MM.1S (cell line): ENCODE data around the gene PCDH7.

Experiments used
- DNase-seq: peaks from one replicate; pipeline ENCODE4 v3.0.0-alpha.2; 2015
- H2AFZ ChIP-seq: fragments of 300-600 bp; sonication (generic); 2 replicates; pipeline ENCODE4 v1.6.0; 2016; ENCODE audit warnings: antibody characterized with exemption, low read length
- H3F3A ChIP-seq: fragments of 300-600 bp; sonication (generic); 2 replicates; pipeline ENCODE4 v1.6.1; 2016; ENCODE audit warnings: mild to moderate bottlenecking, antibody characterized with exemption, low read length, moderate library complexity, mixed read lengths; ENCODE audit not compliant: insufficient read depth
- H3K27ac ChIP-seq: fragments of 300-600 bp; sonication (generic); 2 replicates; pipeline ENCODE4 v1.5.1; 2016; ENCODE audit warnings: mild to moderate bottlenecking, low read length
- H3K27me3 ChIP-seq: fragments of 300-600 bp; sonication (generic); replicated peaks from 2 replicates; pipeline ENCODE4 v1.6.0; 2016; ENCODE audit warnings: low read length; ENCODE audit not compliant: insufficient read depth
- H3K36me3 ChIP-seq: fragments of 300-600 bp; sonication (generic); replicated peaks from 2 replicates; pipeline ENCODE4 v1.6.1; 2016; ENCODE audit warnings: mild to moderate bottlenecking, low read length, mixed read lengths; ENCODE audit not compliant: insufficient read depth
- H3K4me1 ChIP-seq: fragments of 300-600 bp; sonication (generic); 2 replicates; pipeline ENCODE4 v1.6.1; 2016; ENCODE audit warnings: low read length, mixed read lengths
- H3K4me2 ChIP-seq: fragments of 300-600 bp; sonication (generic); 2 replicates; pipeline ENCODE4 v1.6.0; 2016; ENCODE audit warnings: low read depth, low read length
- H3K4me3 ChIP-seq: fragments of 300-600 bp; sonication (generic); 2 replicates; pipeline ENCODE4 v1.5.1; 2016; ENCODE audit warnings: low read length, mixed read lengths
- H3K79me2 ChIP-seq: fragments of 300-600 bp; sonication (generic); 2 replicates; pipeline ENCODE4 v1.6.1; 2016; ENCODE audit warnings: mixed run types, low read length, mixed read lengths
- H3K9ac ChIP-seq: fragments of 300-600 bp; sonication (generic); 2 replicates; pipeline ENCODE4 v1.6.1; 2016; ENCODE audit warnings: low read length, mixed read lengths
- H3K9me2 ChIP-seq: fragments of 300-600 bp; sonication (generic); replicated peaks from 2 replicates; pipeline ENCODE4 v1.6.1; 2016; ENCODE audit warnings: mild to moderate bottlenecking, low read length, mixed read lengths; ENCODE audit not compliant: insufficient read depth
- H3K9me3 ChIP-seq: fragments of 300-600 bp; sonication (generic); replicated peaks from 2 replicates; pipeline ENCODE4 v1.6.1; 2016; ENCODE audit warnings: mild to moderate bottlenecking, low read length, mixed read lengths; ENCODE audit not compliant: insufficient read depth
- H4K20me1 ChIP-seq: fragments of 300-600 bp; sonication (generic); 2 replicates; pipeline ENCODE4 v1.6.1; 2016; ENCODE audit warnings: mild to moderate bottlenecking, low read length, moderate library complexity, mixed read lengths; ENCODE audit not compliant: insufficient read depth
- CTCF ChIP-seq: fragments of 300-600 bp; sonication (generic); IDR thresholded peaks from 2 replicates; pipeline ENCODE4 v1.5.1; 2016; ENCODE audit warnings: antibody characterized with exemption, low read length, mixed read lengths
- EZH2 ChIP-seq: fragments of 300-600 bp; sonication (generic); optimal IDR thresholded peaks from 2 replicates; pipeline ENCODE3; 2017; ENCODE audit warnings: low read depth, mild to moderate bottlenecking, antibody characterized with exemption, low read length, mixed read lengths
- EZH2phosphoT487 ChIP-seq: fragments of 300-600 bp; sonication (generic); IDR thresholded peaks from 2 replicates; pipeline ENCODE4 v1.6.1; 2018; ENCODE audit warnings: antibody characterized with exemption, low read length

PCDH7 gene

GRCh38 chr4:30722092-30722358, 1.9 kb downstream of the PCDH7 start:
- Histone ChIP-seq H3K4me1 (peaks cover 3% of the 10 kb centered on the region; the same call in 1 of the 2 replicates), H3K9me2 (no peaks in the 10 kb centered on the region), H3K9ac (no peak overlapping the region), H3K27me3 (no peaks in the 10 kb centered on the region), H3K36me3 (no peaks in the 10 kb centered on the region), H3K27ac (no peak overlapping the region), H2AFZ (no peak overlapping the region), H3K9me3 (0 out of 2 replicates have a peak, but pooled peaks cover 3% of the 10 kb centered on the region), H3K79me2 (no peaks in the 10 kb centered on the region), H3K4me3 (no peak overlapping the region), H3F3A (0 out of 2 replicates have a peak, but pooled peaks cover 3% of the 10 kb centered on the region), H3K4me2 (no peak overlapping the region), H4K20me1 (no peaks in the 10 kb centered on the region)
- no peak for DNase-seq
- no peak for TF ChIP-seq EZH2
- TF ChIP-seq CTCF, result no peak

DNA sequence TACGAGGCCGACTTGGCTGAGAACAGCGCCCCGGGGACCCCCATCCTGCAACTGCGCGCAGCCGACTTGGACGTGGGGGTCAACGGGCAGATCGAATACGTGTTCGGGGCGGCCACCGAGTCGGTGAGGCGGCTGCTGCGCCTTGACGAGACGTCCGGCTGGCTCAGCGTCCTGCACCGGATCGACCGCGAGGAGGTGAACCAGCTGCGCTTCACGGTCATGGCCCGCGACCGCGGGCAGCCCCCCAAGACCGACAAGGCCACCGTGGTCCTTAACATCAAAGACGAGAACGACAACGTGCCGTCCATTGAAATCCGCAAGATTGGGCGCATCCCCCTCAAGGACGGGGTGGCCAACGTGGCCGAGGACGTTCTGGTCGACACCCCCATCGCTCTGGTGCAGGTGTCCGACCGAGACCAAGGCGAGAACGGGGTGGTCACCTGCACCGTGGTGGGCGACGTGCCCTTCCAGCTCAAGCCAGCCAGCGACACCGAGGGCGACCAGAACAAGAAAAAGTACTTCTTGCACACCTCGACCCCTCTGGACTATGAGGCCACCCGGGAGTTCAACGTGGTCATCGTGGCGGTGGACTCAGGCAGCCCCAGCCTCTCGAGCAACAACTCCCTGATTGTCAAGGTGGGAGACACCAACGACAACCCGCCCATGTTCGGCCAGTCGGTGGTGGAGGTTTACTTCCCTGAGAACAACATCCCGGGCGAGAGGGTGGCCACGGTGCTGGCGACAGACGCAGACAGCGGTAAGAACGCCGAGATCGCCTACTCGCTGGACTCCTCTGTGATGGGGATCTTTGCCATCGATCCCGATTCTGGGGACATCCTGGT, 2.4 kb downstream of the PCDH7 start:
- Histone ChIP-seq H3K27me3 (no peaks in the 10 kb centered on the region), H3K36me3 (no peaks in the 10 kb centered on the region), H3K9me3 (0 out of 2 replicates have a peak, but pooled peaks cover 3% of the 10 kb centered on the region), H3K4me1 (peaks cover under 1% of the 10 kb centered on the region; the same call in 1 of the 2 replicates), H3F3A (no peaks in the 10 kb centered on the region), H3K9ac (no peak overlapping the region), H3K4me3 (no peak overlapping the region), H4K20me1 (no peaks in the 10 kb centered on the region), H3K4me2 (no peak overlapping the region), H3K79me2 (no peaks in the 10 kb centered on the region), H3K9me2 (no peaks in the 10 kb centered on the region), H2AFZ (no peak overlapping the region), H3K27ac (no peak overlapping the region)
- no peak for DNase-seq
- TF ChIP-seq EZH2phosphoT487, result no peak
- TF ChIP-seq CTCF, result no peak
- no peak for TF ChIP-seq EZH2

DNA sequence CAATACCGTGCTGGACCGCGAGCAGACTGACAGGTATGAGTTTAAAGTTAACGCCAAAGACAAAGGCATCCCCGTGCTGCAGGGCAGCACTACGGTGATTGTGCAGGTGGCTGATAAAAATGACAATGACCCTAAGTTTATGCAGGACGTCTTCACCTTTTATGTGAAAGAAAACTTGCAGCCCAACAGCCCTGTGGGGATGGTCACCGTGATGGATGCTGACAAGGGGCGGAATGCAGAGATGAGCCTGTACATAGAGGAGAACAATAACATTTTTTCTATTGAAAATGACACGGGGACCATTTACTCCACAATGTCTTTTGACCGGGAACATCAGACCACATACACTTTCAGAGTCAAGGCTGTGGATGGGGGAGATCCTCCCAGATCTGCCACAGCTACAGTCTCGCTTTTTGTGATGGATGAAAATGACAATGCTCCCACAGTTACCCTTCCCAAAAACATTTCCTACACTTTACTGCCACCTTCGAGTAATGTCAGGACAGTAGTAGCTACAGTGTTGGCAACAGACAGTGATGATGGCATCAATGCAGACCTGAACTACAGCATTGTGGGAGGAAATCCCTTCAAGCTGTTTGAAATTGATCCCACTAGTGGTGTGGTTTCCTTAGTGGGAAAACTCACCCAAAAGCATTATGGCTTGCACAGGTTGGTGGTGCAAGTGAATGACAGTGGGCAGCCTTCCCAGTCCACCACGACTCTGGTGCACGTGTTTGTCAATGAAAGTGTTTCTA, 3.2 kb downstream of the PCDH7 start:
- Histone ChIP-seq H4K20me1 (no peaks in the 10 kb centered on the region), H3K4me1 (no peaks in the 10 kb centered on the region), H3K4me2 (no peak overlapping the region), H3K9me2 (no peaks in the 10 kb centered on the region), H3K36me3 (no peaks in the 10 kb centered on the region), H3K27ac (no peak overlapping the region), H3K9ac (no peak overlapping the region), H3K79me2 (no peaks in the 10 kb centered on the region), H3K4me3 (no peak overlapping the region), H3K9me3 (0 out of 2 replicates have a peak, but pooled peaks cover 3% of the 10 kb centered on the region), H2AFZ (no peak overlapping the region), H3K27me3 (no peaks in the 10 kb centered on the region), H3F3A (no peaks in the 10 kb centered on the region)
- TF ChIP-seq EZH2 (no peak), CTCF (no peak), EZH2phosphoT487 (no peak)
- DNase-seq, result no peak
